Peyer's patch (tissue), 4 donors: Measurements from ENCODE around the gene ZNF750. TPM values are rescaled to one million over a fixed set of nuclear protein-coding genes. Genes with fewer than 3 reads are reported as not detected.

ENCODE experiments used
- DNase-seq, 3 donors: peaks; one replicate each; pipeline ENCODE4 v3.0.0-alpha.2; 2017 to 2019
- H3K27ac ChIP-seq, 4 donors: fragments of 200-600 bp; sonication (generic); one replicate each; pipeline ENCODE4 v1.5.1; 2016 to 2019
- H3K27me3 ChIP-seq, 2 donors: fragments of 200-600 bp; sonication (generic); one replicate each; pipeline ENCODE4 v1.5.1; 2019
- H3K36me3 ChIP-seq, 3 donors: fragments of 200-600 bp; sonication (generic); one replicate each; pipeline ENCODE4 v1.5.1; 2016 to 2019
- H3K4me1 ChIP-seq, 4 donors: fragments of 200-600 bp; sonication (generic); one replicate each; pipeline ENCODE4 v1.5.1; 2016 to 2019
- H3K4me3 ChIP-seq, 4 donors: fragments of 200-600 bp; sonication (generic); 1 replicate in 3 of 4; 2 replicates in 1 of 4; pipeline ENCODE4 v1.5.1; 2016 to 2019; ENCODE audit warnings: mild to moderate bottlenecking in 1 of 4
- H3K9me3 ChIP-seq, 4 donors: fragments of 200-600 bp; sonication (generic); one replicate each; pipeline ENCODE4 v1.5.1; 2016 to 2019; ENCODE audit warnings: mild to moderate bottlenecking in 1 of 4
- CTCF ChIP-seq, 6 experiments: fragments of 450-650 bp in 4 of 6; fragments of 200-600 bp in 2 of 6; sonication (generic) in 1 of 6; IDR thresholded peaks; one replicate each; pipeline ENCODE4 v1.5.1; 2017 to 2019; ENCODE audit warnings: antibody characterized with exemption in 6 of 6, mild to moderate bottlenecking in 3 of 6, moderate library complexity in 1 of 6
- POLR2A ChIP-seq, 2 donors: fragments of 450-650 bp; IDR thresholded peaks; one replicate each; pipeline ENCODE4 v1.5.1; 2017; ENCODE audit warnings: antibody characterized with exemption in 2 of 2, mild to moderate bottlenecking in 2 of 2, moderate library complexity in 2 of 2
- total RNA-seq, 4 donors: library from RNA; depleted of rRNA; stranded (reverse); fragments of >200 nt; gene quantifications; one replicate each; pipeline ENCODE4 v1.1.0, GENCODE V29; 2016

ZNF750 gene
- total RNA-seq, 4 donors from 2014 or later = not detected

- TF ChIP-seq CTCF (IDR thresholded peaks at IDR 0.05) (no peak), POLR2A (IDR thresholded peaks at IDR 0.05) (no peak)
- no peaks in the 10 kb centered on the region for H3K36me3 ChIP-seq
- H3K9me3 ChIP-seq = no peaks in the 10 kb centered on the region
Measured at GRCh38 chr17:82790391-82790790, 49.4 kb downstream of the ZNF750 start.

GRCh38 chr17:82789806-82790205 lies 50.0 kb downstream of the ZNF750 start:
- DNase-seq = no peak
- no peaks in the 10 kb centered on the region for H3K36me3 ChIP-seq

More at GRCh38 chr17:82790391-82790790, 49.4 kb downstream of the ZNF750 start:
- H3K4me1 ChIP-seq = peaks cover 0 to 4% (median 0%) of the 10 kb centered on the region in 4 donors
- H3K27me3 ChIP-seq = no peaks in the 10 kb centered on the region
- no peak for DNase-seq
- no peak overlapping the region for H3K27ac ChIP-seq
- no peak overlapping the region for H3K4me3 ChIP-seq

GRCh38 chr17:82789051-82789592 lies 50.7 kb downstream of the ZNF750 start:
- H3K36me3 ChIP-seq = no peaks in the 10 kb centered on the region
- no peak for TF ChIP-seq CTCF (IDR thresholded peaks at IDR 0.05)
- TF ChIP-seq POLR2A (IDR thresholded peaks at IDR 0.05) = no peak

More at GRCh38 chr17:82789806-82790205, 50.0 kb downstream of the ZNF750 start:
- H3K27ac ChIP-seq = no peak overlapping the region
- TF ChIP-seq CTCF (IDR thresholded peaks at IDR 0.05) = no peak
- no peak for TF ChIP-seq POLR2A (IDR thresholded peaks at IDR 0.05)
- no peak overlapping the region for H3K4me3 ChIP-seq
- H3K9me3 ChIP-seq = no peaks in the 10 kb centered on the region
- no peaks in the 10 kb centered on the region for H3K27me3 ChIP-seq
- H3K4me1 ChIP-seq = peaks cover 0 to 4% (median 0%) of the 10 kb centered on the region in 4 donors

GRCh38 chr17:82788206-82789001 lies 51.4 kb downstream of the ZNF750 start:
- H3K27ac ChIP-seq = no peak overlapping the region
- H3K4me3 ChIP-seq = no peak overlapping the region
- H3K9me3 ChIP-seq = no peaks in the 10 kb centered on the region
- TF ChIP-seq POLR2A (IDR thresholded peaks at IDR 0.05) (no peak), CTCF (IDR thresholded peaks at IDR 0.05) (no peak)
- H3K4me1 ChIP-seq = no peaks in the 10 kb centered on the region
- H3K27me3 ChIP-seq = no peaks in the 10 kb centered on the region
- DNase-seq = no peak
- peaks cover 0 to 4% (median 0%) of the 10 kb centered on the region in 3 donors for H3K36me3 ChIP-seq

More at GRCh38 chr17:82789051-82789592, 50.7 kb downstream of the ZNF750 start:
- Histone ChIP-seq H3K4me3 (no peak overlapping the region), H3K9me3 (no peaks in the 10 kb centered on the region), H3K27ac (no peak overlapping the region), H3K27me3 (no peaks in the 10 kb centered on the region), H3K4me1 (no peaks in the 10 kb centered on the region)
- no peak for DNase-seq

GRCh38 chr17:82787081-82787848 lies 52.6 kb downstream of the ZNF750 start:
- no peaks in the 10 kb centered on the region for H3K27me3 ChIP-seq
- no peak for DNase-seq
- no peaks in the 10 kb centered on the region for H3K9me3 ChIP-seq
- H3K27ac ChIP-seq = no peak overlapping the region
- H3K4me3 ChIP-seq = no peak overlapping the region
- TF ChIP-seq POLR2A (IDR thresholded peaks at IDR 0.05) (no peak), CTCF (IDR thresholded peaks at IDR 0.05) (no peak)
- peaks cover 0 to 12% (median 0%) of the 10 kb centered on the region in 3 donors for H3K36me3 ChIP-seq
- no peaks in the 10 kb centered on the region for H3K4me1 ChIP-seq
